ENCODE measurements around the gene PAX7.
"Not testable (repeated sequence)": the region's sequence is repeated elsewhere in the genome, so short reads cannot be mapped to it uniquely, and the experiment has no call there.

PAX7 gene

DNA sequence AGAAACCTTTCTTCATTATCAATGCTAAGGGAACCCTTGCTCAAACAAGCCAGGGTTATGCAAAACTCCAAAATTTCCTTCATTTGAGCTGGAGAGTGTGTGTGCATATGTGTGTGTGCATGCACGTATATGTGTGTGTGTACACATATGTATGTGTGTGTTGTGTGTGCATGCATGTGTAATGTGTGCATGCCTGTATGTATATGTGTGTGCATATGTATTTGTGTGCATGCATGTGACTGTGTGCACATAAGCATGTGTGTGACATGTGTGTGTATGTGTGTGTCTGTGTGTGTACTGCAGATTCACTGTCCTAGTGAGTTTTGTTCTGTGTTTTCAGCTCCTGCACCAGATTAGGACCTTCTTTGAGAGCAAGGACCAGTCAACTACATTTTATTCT is 28.2 kb downstream of the PAX7 start:
- DNase-seq (ENCODE audit: low read depth in 2 of 2) = no peak

DNA sequence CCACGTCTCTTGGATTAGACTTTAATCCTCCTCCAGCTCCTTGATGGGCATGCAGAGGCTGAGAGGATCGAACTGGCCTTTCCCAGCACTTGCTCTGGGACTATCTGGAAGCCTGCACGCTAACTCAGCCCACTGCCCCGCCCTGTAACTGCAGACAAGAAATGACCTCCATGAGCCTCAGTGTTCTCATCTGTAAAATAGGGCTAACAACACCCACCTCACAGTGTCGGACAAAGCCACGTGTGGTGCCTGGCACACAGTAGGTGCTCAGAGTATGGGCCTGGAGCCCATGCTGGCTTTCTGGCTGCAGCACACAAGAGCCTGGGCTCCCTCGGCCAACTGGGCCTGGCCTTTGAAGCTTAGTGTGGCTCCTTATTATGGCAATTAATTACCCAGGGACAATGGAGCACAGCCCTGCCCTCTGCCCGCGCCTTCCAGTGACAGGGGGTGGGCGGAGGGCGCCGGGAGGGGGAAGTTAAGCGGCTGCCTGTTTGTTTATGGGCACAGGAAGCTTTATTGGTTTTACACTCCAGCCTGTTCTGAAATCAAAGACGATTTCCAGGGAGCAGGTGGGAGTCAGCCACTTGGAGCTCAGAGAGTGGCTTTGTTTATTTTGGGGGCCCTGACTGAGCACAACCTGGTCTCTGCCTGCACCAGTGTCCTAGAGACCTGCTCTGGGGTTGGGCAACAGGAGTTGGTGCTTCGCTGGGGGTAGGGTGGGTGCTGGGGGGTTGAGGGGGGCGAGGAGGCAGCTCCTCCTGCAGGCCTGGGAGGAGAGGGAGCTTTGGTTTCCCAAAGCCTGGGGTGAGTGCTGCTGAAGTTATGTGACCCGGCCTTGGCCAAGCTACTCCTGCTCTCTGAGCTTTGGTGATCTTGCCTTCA is 31.0 kb downstream of the PAX7 start:
- no peak for DNase-seq (ENCODE audit: low read depth in 2 of 2)

DNA sequence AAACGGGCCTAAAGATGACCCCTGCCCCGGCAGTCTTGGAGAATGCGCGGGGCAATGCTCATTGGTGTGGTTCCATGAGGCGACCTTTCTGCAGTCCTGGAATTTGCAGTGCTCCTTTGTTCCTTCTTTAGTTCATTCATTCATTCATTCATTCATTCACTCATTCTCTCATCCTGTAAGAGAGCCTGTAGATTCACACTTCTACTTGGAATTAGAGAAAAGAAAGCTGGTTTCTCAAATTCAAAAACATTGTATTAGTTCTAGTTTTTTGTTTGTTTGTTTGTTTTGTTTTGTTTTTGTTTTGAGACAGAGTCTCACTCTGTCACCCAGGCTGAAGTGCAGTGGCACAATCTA is 31.6 kb downstream of the PAX7 start:
- no peak for DNase-seq (ENCODE audit: low read depth in 2 of 2)

DNA sequence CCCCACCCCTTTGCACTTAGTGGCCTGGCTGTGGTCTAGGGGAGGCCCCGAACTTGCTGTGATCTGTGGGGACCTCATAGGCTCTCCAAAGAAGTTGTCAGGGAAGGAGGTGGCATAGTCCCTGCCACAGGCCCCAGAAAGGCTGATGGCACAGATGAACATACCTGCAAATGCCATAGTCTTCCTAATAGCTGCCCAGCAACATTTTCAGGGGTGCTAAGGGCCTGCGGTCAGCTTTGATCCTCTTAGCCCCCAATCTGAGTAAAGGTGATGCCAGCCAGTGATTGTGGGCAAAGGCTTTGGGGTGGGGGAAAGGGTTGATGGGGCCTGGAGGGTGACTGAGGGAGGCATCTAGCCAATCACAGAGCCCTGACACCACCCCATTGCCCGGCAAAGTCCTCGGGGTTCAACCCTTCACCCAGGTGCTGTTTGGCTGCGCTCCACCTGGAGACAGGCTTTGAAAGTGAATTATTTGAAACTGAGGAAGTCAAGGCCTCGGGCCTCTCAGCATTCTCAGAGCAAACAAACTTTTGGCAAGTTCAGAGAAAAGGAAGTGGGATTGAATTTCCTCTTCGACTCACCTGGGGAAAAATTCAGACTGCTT is 35.8 kb downstream of the PAX7 start:
- DNase-seq (ENCODE audit: low read depth in 2 of 2) = no peak

DNA sequence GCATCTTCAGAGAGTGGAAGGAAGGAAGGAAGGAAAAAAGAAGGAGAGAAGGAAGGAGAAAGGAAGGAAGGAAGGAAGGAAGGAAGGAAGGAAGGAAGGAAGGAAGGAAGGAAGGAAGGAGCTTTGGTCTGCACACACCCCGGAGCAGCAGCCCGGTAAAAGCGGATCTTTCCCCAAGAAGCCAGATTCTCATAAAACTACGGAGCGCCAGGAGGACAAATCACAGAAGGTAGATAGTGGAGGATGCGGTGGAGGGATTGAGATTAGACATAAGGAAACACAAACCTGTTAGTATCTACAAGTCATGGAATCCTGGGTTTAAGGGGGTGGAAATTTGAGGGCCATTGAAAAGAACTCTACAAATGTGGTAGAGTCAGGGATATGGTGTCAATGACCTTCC is 36.7 kb downstream of the PAX7 start:
- no peak for DNase-seq (ENCODE audit: low read depth in 2 of 2)

DNA sequence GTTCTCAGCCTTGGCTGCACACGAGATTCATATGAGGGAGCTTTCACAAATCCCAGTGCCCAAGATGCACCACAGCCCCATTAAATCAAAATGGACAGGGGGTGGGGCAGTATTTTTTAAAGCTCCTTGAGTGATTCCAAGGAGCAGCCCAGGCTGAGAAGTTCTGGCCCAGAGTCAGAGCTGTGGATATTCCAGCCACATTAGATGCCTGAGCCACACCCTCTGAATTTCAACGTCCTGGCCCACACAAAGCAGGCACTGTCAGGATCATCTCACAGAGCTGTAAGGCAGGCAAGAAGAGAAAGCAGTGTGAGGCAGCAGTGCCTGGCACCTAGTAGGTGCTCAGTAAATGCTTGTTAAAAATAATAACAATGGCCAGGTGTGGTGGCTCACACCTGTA is 37.4 kb downstream of the PAX7 start:
- no peak for DNase-seq (ENCODE audit: low read depth in 2 of 2)

DNA sequence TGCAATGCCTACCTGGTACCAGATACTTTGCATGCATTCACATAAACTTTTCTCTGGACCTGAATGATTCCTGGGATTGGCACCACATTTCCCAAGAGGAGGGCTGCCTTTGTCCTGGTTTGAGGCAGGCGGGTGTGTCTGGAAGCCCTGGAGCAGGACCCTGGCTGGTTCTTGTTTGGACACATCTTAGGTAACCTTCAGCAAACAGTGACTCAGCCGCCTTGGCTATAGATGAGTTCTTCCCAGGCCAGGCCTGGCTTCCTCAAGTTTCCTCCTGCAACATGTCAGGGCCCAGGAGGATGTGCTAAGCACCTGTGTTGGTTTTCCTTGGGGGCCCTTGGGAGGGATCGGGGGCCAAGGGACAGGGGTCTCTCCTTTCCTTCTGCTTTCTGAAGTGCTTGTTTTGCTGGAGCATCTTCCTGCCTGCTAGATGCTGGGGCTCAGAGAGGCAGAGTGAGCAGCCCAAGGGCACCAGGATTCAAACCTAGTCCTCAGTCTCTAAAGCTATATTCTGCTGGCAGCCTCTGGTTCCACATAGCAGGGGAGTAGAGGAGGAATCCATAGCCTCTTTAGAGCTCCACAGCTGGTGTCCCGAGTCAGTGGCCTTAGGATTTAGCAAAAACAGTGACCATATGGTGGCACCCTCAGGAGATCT is 38.2 kb downstream of the PAX7 start:
- no peak for DNase-seq (ENCODE audit: low read depth in 2 of 2)

DNA sequence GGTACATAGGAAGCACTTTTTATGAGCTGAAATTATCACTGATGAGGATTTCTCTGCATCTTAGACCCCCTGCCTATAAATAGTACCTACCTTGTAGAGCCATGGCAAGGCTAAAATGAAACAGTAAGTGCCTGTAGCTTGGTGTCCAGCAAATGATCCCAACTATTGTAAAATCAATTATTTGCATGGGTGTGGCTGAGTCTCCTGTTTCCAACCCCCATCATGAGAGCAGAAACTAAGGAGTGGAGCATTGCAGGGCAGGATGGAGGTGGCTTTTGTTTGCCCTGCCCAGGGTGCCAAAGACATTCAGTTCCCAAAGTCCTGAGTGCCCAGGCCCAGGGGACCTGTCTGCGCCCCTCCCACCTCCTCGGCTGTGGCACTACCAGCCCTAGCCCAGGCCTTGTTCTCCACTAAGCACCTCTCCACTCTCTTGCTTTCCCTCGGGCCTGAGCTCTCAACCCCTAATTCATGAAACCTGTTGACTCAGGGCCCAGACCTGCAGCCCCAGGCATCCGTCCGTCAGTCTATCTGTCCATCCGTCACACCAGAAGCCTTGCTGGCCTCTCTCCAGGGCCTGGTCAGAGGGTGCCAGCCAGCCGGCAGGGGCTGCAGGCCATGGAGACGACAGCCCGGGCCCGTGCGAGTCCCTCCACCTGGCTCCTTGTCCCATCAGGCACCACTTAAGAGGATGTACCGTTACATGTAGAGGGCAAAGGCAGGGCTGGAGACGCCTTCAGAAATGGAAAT is 39.6 kb downstream of the PAX7 start:
- DNase-seq (ENCODE audit: low read depth in 2 of 2) = no peak

DNA sequence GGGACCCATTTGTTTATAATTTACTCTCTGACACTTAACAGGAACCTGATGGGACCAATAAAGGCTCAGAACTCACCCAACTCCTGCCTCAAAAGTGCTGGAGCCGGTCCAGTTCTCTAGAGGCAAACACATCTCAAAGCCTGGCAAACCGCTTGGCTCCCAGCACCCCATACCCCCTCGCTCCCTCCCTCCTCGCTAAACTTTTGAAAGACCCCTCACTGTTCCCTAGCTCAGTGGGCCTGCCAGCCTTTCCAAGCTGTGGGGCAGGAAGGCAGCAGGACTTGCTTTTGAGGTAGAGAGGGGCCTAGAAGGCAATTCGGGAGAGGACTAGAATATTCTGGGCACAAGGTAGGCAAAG is 40.2 kb downstream of the PAX7 start:
- DNase-seq (ENCODE audit: low read depth in 2 of 2) = no peak

DNA sequence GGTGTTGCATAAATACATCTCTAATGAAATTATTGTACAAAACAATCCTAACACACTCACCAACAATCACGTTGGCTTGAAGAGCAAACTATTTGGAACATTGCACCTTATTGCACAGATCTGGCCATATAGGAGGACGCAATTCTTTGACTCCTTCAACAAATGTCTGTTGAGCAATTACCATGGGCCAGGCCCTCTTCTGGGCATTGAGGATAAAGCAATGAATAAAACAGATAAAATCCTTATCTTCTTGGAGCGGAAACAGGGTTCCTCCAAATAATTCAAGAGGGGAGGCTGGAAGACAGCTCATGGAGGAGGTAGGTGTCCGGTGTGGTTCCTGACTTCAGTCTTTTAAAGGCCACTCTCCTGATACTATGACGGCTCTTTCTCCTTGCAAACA is 43.3 kb downstream of the PAX7 start:
- no peak for DNase-seq (ENCODE audit: low read depth in 2 of 2)

DNA sequence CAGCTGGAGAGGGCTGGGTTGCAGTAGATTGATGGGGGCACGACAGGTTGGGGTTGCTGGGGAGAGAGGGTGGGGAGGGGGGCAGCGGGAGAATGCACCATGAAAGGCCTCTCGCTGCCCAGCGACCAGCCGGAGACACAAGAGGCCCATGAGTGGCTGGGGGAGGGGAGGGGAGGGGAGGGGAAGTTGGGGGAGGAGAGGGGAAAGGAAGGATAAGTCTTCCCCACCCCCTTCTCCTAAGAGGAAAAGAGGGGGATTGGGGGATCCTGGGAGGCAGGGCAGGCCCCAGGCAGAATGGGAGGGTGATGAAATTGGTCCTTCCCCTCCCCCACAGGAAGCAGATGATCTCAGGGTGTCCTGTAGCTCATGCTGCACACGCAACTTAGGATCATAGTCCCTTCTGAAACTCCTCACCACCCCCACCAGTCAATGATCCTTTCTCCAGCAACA is 45.7 kb downstream of the PAX7 start:
- no peak for DNase-seq (ENCODE audit: low read depth in 2 of 2)

DNA sequence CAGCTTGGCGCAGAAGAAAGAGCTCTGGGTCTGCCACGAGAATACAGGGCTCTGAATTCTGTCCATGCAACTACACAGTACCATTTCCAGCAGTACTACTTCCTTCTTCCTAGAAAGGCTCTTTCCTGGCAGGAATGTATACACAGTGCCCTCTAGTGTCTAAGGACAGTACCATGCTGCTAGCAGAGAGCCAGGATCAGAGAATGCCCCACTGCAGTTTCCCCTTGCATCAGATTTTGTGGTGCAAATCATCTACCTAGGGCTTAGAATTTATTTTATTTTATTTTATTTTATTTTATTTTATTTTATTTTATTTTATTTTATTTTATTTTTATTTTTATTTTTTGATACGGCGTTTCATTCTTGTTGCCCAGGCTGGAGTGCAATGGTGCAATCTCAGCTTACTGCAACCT is 50.8 kb downstream of the PAX7 start:
- peak in 1 of 2 donors; percentile 4 for DNase-seq (ENCODE audit: low read depth in 2 of 2)

DNA sequence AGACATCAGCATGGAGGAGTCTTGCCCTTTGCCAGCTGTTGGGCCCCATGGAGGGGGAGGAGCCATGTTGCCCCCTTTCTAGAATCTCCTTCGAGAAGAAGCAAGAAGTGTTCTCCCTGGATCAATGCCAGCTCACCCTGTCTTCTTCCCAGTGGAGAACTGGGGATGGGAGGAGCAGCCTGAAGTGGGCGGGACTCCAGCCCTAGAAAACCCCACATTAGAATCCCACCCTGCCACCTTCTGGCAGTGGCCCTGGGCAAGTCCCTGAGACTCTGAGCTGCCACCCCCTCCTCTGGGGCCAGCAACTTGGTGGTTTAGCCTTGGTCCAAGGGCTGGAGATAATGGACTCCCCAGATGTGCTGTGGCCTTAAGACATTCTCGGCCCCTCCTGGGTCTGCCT is 51.7 kb downstream of the PAX7 start:
- DNase-seq (ENCODE audit: low read depth in 2 of 2) = no peak

DNA sequence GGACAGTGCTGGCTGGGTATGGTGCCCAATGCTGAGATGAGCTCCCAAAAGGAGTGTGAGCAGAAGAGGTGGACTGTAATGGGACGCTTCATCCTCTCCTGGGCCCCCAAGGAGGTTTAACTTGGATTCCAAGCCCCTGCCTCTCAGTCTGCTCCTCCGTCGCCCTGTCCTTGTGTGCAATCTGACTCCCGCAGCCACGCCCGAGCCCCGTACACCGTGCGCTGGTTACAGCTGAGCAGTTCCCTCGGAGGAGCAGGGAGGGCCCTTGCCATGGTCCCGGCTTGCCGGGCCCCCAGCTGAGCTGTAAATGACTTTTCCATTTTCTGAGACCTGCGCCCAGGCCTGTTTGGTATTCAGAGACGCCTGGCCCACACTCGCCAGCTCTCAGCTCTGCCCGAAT is 53.7 kb downstream of the PAX7 start:
- DNase-seq (ENCODE audit: low read depth in 2 of 2) = no peak

DNA sequence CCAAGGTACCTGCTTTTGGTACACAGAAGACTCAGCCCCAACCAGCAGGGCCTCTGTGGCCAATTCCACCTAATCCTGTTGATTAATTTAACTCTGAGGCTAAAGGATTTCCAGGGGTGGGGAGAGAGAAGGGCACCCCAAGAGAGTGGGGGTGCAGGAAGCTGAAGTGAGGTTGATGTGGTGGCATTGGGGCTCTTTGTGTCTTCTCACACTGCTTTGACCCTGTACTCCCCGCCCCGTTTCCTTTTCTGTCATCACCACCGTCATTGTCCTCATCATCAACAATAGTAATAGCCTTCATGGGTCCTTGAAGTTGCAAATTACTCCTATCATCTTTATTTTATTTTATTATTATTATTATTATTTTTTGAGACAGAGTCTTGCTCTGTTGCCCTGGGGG is 55.9 kb downstream of the PAX7 start:
- no peak for DNase-seq (ENCODE audit: low read depth in 2 of 2)

DNA sequence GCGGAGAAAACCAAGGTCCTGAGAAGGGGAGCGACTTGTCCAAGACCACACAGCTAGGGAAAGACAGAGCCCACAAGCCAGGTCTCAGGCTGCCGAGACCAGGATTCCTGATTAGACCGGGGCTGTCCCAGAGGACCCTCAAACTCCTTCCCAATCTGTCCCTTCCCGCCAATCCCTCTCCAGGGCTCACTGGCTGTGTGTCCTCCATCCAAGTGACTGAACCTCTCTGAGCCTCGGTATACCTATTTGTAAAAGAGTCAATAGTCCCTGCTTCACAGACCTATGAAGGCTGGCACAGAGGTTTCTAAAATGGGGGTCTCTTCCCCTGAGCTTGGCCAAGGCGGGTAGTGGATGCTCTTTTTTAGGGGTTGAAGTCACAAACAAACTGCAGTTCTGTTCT is 56.6 kb downstream of the PAX7 start:
- no peak for DNase-seq (ENCODE audit: low read depth in 2 of 2)

DNA sequence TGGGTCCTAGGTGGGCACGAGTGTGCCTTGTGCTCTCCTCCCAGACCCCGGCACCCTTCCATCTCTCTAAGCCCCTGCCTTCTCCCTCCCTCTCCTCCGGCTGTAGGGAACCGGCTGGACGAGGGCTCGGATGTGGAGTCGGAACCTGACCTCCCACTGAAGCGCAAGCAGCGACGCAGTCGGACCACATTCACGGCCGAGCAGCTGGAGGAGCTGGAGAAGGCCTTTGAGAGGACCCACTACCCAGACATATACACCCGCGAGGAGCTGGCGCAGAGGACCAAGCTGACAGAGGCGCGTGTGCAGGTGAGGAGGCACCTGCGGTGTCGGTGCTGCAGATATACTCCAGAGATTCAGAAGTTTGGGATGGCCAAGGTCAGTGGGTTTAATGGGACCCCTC is 61.0 kb downstream of the PAX7 start:
- DNase-seq (ENCODE audit: low read depth in 2 of 2) = no peak

DNA sequence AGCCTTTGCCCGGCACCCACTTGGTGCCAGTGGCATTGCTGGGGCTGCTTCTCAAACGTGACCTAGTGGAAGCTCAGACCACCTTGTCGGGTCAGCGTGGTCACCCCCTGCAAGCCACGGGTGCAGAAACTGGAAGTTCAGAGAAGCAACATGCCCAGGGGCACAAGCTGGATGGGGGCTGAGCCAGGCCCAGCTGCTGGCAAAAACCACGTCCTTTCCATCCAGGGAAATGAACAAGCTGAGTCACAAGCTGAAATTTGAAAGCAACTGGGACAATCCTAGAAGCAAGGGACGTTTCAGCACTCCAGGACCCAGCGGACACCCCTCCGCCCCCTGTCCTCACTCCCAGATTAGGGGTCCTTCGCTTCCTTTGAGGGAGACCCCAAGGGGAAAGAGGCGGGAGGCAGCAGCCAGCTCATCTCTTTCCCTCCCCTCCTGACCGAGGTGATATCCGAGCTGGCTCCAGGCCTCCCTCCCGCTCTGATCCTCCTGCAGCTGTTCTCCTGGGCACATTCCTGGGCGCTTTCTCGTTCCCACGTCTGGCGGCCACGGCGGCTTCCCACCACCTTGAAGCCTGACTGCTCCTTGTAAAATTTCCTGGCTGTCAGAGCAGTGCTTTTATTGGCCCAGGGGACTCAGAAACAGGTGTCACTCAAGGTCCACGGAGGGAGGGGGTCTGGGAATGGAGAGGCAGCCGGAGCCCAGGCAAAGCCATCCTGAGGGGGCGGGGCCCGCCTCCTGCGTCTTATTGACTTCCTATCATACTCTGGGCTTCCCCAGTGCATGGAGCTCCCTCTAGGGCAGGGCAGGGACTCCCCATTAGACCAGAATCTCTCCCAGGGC is 62.8 kb downstream of the PAX7 start:
- DNase-seq (ENCODE audit: low read depth in 2 of 2) = no peak

DNA sequence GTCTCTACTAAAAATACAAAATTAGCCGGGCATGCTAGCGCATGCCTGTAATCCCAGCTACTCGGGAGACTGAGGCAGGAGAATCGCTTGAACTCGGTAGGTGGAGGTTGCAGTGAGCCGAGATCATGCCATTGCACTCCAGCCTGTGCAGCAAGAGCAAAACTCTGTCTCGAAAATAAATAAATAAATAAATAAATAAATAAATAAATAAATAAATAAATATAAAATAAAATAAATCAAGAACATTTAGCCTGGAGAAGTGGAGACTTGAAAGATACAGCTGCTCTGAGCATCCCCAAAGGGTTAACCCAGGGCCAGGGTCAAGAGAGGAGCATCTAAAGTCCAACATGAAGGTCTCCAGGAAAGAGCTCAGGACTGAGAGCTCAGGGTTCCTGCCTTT is 63.6 kb downstream of the PAX7 start:
- DNase-seq (ENCODE audit: low read depth in 2 of 2) = not testable (repeated sequence)

DNA sequence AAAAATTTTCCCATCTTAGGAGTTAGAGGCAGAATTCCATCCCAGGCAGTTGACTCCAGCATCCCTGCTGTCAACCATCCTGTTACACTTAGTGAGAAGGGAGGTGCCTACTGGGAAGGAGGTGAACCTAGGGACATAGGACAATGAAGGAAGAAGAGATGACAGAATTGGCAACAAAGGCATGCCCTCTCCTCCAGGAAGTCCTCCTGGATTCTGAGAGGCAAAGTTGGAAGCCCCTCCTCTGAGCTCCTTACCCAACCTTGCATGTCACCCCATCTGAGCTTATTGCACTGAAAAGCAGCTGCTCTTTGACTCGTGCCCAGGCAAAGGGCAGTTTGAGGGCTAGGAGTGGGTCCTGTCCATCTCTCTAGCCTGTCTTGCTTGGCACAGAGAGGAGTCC is 66.9 kb downstream of the PAX7 start:
- no peak for DNase-seq (ENCODE audit: low read depth in 2 of 2)

DNA sequence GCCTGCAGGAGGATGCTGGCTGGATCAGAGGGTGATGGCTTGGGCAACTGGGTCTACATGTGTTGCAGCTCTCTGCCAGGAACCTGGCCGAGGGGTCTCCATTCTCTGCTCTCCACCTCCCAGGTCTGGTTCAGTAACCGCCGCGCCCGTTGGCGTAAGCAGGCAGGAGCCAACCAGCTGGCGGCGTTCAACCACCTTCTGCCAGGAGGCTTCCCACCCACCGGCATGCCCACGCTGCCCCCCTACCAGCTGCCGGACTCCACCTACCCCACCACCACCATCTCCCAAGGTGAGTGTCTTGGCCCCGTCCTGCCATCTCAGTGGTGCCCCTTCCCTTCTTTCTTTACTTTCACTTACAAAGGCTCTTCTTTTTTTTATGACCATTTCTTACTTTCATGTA is 69.9 kb downstream of the PAX7 start:
- DNase-seq (ENCODE audit: low read depth in 2 of 2) = no peak

DNA sequence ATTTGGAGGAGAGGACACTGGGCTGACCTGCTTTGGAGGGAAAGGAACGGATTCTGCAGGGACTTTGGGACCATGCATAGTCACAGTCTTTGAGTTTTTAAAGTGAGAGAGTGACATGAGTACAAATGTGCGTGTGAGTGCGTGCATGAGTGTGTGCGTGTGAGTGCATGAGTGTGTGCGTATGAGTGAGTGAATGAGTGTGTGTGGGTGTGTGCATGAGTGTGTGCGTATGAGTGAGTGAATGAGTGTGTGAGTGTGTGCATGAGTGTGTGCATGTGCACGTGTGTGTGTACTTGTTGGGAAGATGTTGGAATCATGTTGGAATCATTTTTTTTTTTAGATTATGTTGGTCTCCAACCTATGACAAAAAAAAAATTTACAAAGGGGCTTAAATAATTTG is 70.5 kb downstream of the PAX7 start:
- no peak for DNase-seq (ENCODE audit: low read depth in 2 of 2)
